B cell (primary cell): ENCODE measurements around the gene LRRC47.

ENCODE experiments used
- EZH2 ChIP-seq: IDR thresholded peaks from 2 replicates; pipeline ENCODE4 v1.6.1; 2012; ENCODE audit warnings: borderline replicate concordance, low read depth, mild to moderate bottlenecking, moderate library complexity, low read length; ENCODE audit not compliant: insufficient read depth, poor library complexity, severe bottlenecking
- TF ChIP-seq, protein P1 (sequence below): fragments of 200-600 bp; IDR thresholded peaks from one replicate; pipeline ENCODE4 v1.8.0; 2022; ENCODE audit warnings: antibody characterized with exemption, mild to moderate bottlenecking

- no peak for TF ChIP-seq EZH2
- TF ChIP-seq, protein P1, sequence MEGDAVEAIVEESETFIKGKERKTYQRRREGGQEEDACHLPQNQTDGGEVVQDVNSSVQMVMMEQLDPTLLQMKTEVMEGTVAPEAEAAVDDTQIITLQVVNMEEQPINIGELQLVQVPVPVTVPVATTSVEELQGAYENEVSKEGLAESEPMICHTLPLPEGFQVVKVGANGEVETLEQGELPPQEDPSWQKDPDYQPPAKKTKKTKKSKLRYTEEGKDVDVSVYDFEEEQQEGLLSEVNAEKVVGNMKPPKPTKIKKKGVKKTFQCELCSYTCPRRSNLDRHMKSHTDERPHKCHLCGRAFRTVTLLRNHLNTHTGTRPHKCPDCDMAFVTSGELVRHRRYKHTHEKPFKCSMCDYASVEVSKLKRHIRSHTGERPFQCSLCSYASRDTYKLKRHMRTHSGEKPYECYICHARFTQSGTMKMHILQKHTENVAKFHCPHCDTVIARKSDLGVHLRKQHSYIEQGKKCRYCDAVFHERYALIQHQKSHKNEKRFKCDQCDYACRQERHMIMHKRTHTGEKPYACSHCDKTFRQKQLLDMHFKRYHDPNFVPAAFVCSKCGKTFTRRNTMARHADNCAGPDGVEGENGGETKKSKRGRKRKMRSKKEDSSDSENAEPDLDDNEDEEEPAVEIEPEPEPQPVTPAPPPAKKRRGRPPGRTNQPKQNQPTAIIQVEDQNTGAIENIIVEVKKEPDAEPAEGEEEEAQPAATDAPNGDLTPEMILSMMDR, result no peak
These were observed 8.3 kb downstream of the LRRC47 start for GRCh38 chr1:3787745-3788605.
